GM23248 (cell line): Measurements from ENCODE around the gene P2RY11. TPM values are rescaled to one million over a fixed set of nuclear protein-coding genes. Genes with fewer than 3 reads are reported as not detected.

Experiments
- DNase-seq: peaks from one replicate; pipeline ENCODE4 v3.0.0-alpha.2; 2015
- H2AFZ ChIP-seq: fragments of 200-600 bp; sonication (generic); 2 replicates; pipeline ENCODE4 v1.6.1; 2016; ENCODE audit warnings: antibody characterized with exemption
- H3F3A ChIP-seq: fragments of 200-600 bp; sonication (generic); 2 replicates; pipeline ENCODE4 v1.6.1; 2016; ENCODE audit warnings: mild to moderate bottlenecking, antibody characterized with exemption, mixed run types; ENCODE audit not compliant: insufficient read depth
- H3K27ac ChIP-seq: fragments of 200-600 bp; sonication (generic); 2 replicates; pipeline ENCODE4 v1.5.1; 2016; ENCODE audit warnings: mild to moderate bottlenecking
- H3K27me3 ChIP-seq: fragments of 200-600 bp; sonication (generic); replicated peaks from 2 replicates; pipeline ENCODE4 v1.6.1; 2016; ENCODE audit warnings: mild to moderate bottlenecking; ENCODE audit not compliant: insufficient read depth
- H3K36me3 ChIP-seq: fragments of 200-600 bp; sonication (generic); 2 replicates; pipeline ENCODE4 v1.6.1; 2016; ENCODE audit warnings: low read depth, mild to moderate bottlenecking
- H3K4me1 ChIP-seq: fragments of 200-600 bp; sonication (generic); 2 replicates; pipeline ENCODE4 v1.6.1; 2016; ENCODE audit warnings: mild to moderate bottlenecking; ENCODE audit not compliant: insufficient read depth
- H3K4me2 ChIP-seq: fragments of 200-600 bp; sonication (generic); one replicate; pipeline ENCODE4 v1.6.1; 2016; ENCODE audit warnings: mild to moderate bottlenecking; ENCODE audit not compliant: unreplicated experiment
- H3K4me3 ChIP-seq: fragments of 200-600 bp; sonication (generic); 2 replicates; pipeline ENCODE4 v1.5.1; 2016; ENCODE audit warnings: mild to moderate bottlenecking
- H3K79me2 ChIP-seq: fragments of 200-600 bp; sonication (generic); 2 replicates; pipeline ENCODE4 v1.6.1; 2016; ENCODE audit warnings: mild to moderate bottlenecking; ENCODE audit not compliant: insufficient read depth
- H3K9ac ChIP-seq: fragments of 200-600 bp; sonication (generic); 2 replicates; pipeline ENCODE4 v1.6.1; 2016; ENCODE audit warnings: mild to moderate bottlenecking
- H3K9me2 ChIP-seq: fragments of 200-600 bp; sonication (generic); 2 replicates; pipeline ENCODE4 v1.6.1; 2016; ENCODE audit warnings: mixed run types, mild to moderate bottlenecking, moderate library complexity; ENCODE audit not compliant: insufficient read depth
- H3K9me3 ChIP-seq: fragments of 200-600 bp; sonication (generic); one replicate; pipeline ENCODE4 v1.6.1; 2017; ENCODE audit warnings: low read depth
- H4K20me1 ChIP-seq: fragments of 200-600 bp; sonication (generic); 2 replicates; pipeline ENCODE4 v1.6.0; 2016; ENCODE audit not compliant: insufficient read depth
- EZH2 ChIP-seq: fragments of 200-600 bp; sonication (generic); IDR thresholded peaks from 2 replicates; pipeline ENCODE4 v1.6.1; 2018; ENCODE audit warnings: antibody characterized with exemption, mild to moderate bottlenecking; ENCODE audit not compliant: insufficient read depth, poor library complexity, severe bottlenecking
- EZH2phosphoT487 ChIP-seq: fragments of 200-600 bp; sonication (generic); IDR thresholded peaks from 2 replicates; pipeline ENCODE4 v1.6.1; 2018; ENCODE audit warnings: antibody characterized with exemption, moderate library complexity, mild to moderate bottlenecking, low read depth; ENCODE audit not compliant: insufficient read depth
- WGBS, 2 experiments: methylation state at CpG; one replicate each; pipeline ENCODE4 v1.1.6; 2015 to 2017; ENCODE audit warnings: low lambda C conversion rate in 2 of 2, low coverage in 1 of 2; ENCODE audit errors: missing lambda C conversion rate in 2 of 2; 5-methylcytosine and 5-hydroxymethylcytosine counted together
- in situ Hi-C: fragments of 300-500 bp; cut with MboI; formaldehyde crosslinking; loops from 2 replicates; pipeline ENCODE4 v1.15.0; 2020
- polyA plus RNA-seq: library from polyadenylated mRNA; unstranded; fragments of >200 nt; fragmentation: Nextera tagmentation; extraction: Ambion mirVana; gene quantifications from 2 replicates; pipeline ENCODE4 v1.2.1, GENCODE V29; 2016
- total RNA-seq: library from RNA; depleted of rRNA; stranded (reverse); fragments of >200 nt; shearing (Covaris generic); gene quantifications from 2 replicates; pipeline ENCODE4 v1.2.3, GENCODE V29; 2014

The P2RY11 gene
- total and polyA plus RNA-seq, 2 experiments from 2014 or later, result 2.8 to 6.3 TPM

DNA sequence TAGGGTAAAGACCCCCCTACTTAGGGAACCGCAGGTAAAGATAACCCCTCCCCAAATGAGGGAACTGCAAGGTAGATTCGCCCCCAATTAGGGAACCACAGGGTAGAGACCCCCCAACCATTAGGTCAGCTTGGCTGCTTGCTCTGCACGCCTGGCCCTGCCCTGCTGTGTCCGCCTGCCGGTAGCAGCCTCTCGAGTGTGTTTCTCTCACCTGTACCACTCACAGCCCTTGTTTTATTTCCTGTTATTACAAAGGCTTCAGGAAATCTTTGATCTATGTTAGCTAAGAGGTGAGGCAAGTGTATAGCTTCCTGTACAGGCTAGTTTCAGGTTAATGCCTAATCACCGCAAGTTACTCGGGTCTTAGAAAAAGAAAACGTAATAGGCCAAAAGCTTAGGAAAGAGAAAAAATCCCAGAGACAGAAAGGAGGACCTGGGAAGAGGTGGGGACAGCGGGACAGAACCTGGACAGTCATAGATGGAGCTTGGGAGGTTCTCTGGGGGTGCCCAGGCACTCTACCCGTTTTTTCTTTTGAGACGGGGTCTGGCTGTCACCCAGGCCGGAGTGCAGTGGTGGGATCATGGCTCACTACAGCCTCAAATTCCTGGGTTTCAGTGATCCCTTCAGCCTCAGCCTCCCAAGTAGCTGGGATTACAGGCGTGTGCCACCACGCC, 31.3 kb downstream of the P2RY11 start:
- H3K27ac ChIP-seq, result no peak overlapping the region
- H3K36me3 ChIP-seq, result peaks cover 31% of the 10 kb centered on the region; the same call in 1 of the 2 replicates
- H3K9me3 ChIP-seq, result no peaks in the 10 kb centered on the region
- H3F3A ChIP-seq, result no peaks in the 10 kb centered on the region
- no peaks in the 10 kb centered on the region for H3K79me2 ChIP-seq
- no peaks in the 10 kb centered on the region for H3K27me3 ChIP-seq
- WGBS, 2 experiments, result 80 to 83% methylated on average over 15 of the region's 15 CpGs
- no peak overlapping the region for H2AFZ ChIP-seq
- no peak overlapping the region for H3K4me2 ChIP-seq
- H4K20me1 ChIP-seq, result no peaks in the 10 kb centered on the region
- TF ChIP-seq EZH2phosphoT487 (no peak), EZH2 (no peak)
- H3K9ac ChIP-seq, result no peak overlapping the region
- no peaks in the 10 kb centered on the region for H3K4me1 ChIP-seq
- no peak for DNase-seq
- no peak overlapping the region for H3K4me3 ChIP-seq
- in situ Hi-C loops, result no loop called here
- no peaks in the 10 kb centered on the region for H3K9me2 ChIP-seq

DNA sequence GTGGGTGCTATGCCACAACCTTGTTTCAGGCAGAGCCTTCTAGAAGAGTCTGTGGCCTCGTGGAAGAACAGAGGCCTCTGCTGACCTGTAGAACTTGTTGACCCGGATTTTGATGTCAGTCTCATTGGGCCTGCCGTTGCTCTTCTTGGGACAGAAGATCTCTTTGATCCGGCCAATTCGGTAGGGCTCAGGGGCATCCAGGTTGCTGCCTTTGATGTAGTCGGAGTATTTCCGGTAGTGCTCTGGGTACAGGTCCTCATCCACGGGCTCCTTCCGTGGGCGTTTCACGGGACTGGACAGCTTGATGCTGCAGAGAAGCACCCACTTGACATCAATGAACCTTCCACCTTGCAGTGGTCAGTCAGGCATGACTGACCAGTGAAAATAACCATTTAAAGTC, 32.2 kb downstream of the P2RY11 start:
- Histone ChIP-seq H4K20me1 (no peaks in the 10 kb centered on the region), H3K4me3 (no peak overlapping the region), H3K4me2 (no peak overlapping the region), H3K9me3 (no peaks in the 10 kb centered on the region), H3K27ac (no peak overlapping the region), H3K9me2 (no peaks in the 10 kb centered on the region), H3K9ac (no peak overlapping the region), H3K79me2 (no peaks in the 10 kb centered on the region), H2AFZ (no peak overlapping the region), H3K36me3 (peaks cover 31% of the 10 kb centered on the region; the same call in 1 of the 2 replicates), H3K4me1 (no peaks in the 10 kb centered on the region), H3F3A (no peaks in the 10 kb centered on the region), H3K27me3 (no peaks in the 10 kb centered on the region)
- TF ChIP-seq EZH2phosphoT487 (no peak), EZH2 (no peak)
- no peak for DNase-seq
- in situ Hi-C loops, result no loop called here
- WGBS, 2 experiments, result 99% methylated on average over 11 of the region's 11 CpGs

GRCh38 chr19:10144361-10144760, 32.9 kb downstream of the P2RY11 start:
- no peak overlapping the region for H3K4me3 ChIP-seq
- no peak for DNase-seq
- H3F3A ChIP-seq, result no peaks in the 10 kb centered on the region
- H3K79me2 ChIP-seq, result no peaks in the 10 kb centered on the region
- no peak overlapping the region for H3K4me2 ChIP-seq
- no peak overlapping the region for H2AFZ ChIP-seq
- no peak overlapping the region for H3K27ac ChIP-seq
- no peaks in the 10 kb centered on the region for H3K9me2 ChIP-seq
- H3K36me3 ChIP-seq, result peaks cover 31% of the 10 kb centered on the region; the same call in 1 of the 2 replicates
- 94 to 99% methylated on average over 10 of the region's 10 CpGs for WGBS, 2 experiments
- H3K9ac ChIP-seq, result no peak overlapping the region
- TF ChIP-seq EZH2phosphoT487, result no peak
- TF ChIP-seq EZH2, result no peak
- no peaks in the 10 kb centered on the region for H3K9me3 ChIP-seq
- no peaks in the 10 kb centered on the region for H3K27me3 ChIP-seq
- in situ Hi-C loops, result no loop called here
- no peaks in the 10 kb centered on the region for H3K4me1 ChIP-seq
- no peaks in the 10 kb centered on the region for H4K20me1 ChIP-seq

GRCh38 chr19:10145031-10145430, 33.5 kb downstream of the P2RY11 start:
- no peak overlapping the region for H3K4me2 ChIP-seq
- no peak overlapping the region for H3K9ac ChIP-seq
- peaks cover 31% of the 10 kb centered on the region; the same call in 1 of the 2 replicates for H3K36me3 ChIP-seq
- no peaks in the 10 kb centered on the region for H4K20me1 ChIP-seq
- no peaks in the 10 kb centered on the region for H3K9me2 ChIP-seq
- no peaks in the 10 kb centered on the region for H3K4me1 ChIP-seq
- no peaks in the 10 kb centered on the region for H3K9me3 ChIP-seq
- TF ChIP-seq EZH2 (no peak), EZH2phosphoT487 (no peak)
- in situ Hi-C loops, result no loop called here
- no peaks in the 10 kb centered on the region for H3K79me2 ChIP-seq
- H3K4me3 ChIP-seq, result no peak overlapping the region
- no peaks in the 10 kb centered on the region for H3F3A ChIP-seq
- H3K27ac ChIP-seq, result no peak overlapping the region
- no peak overlapping the region for H2AFZ ChIP-seq
- WGBS, 2 experiments, result 72 to 80% methylated on average over 10 of the region's 10 CpGs
- no peaks in the 10 kb centered on the region for H3K27me3 ChIP-seq
- DNase-seq, result no peak

DNA sequence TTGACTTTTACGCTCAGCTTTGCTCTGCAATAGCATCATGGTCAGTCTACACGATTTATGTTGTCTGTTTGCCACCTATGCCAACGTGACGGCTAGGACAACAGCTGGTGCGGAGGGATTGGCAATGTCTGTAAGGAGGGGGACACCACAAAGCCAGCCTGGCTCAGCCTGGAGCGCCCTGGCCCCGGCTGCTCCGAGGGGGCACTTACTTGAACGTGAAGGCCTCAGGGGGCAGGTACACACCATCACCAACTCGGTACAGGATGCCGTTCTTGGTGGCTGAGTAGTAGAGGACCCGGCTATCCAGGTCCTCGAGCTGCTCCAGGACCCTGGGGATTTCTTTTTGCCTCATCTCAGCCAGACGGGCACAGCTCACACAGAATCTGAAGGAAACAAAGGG, 34.6 kb downstream of the P2RY11 start:
- WGBS, 2 experiments, result 97 to 98% methylated on average over 14 of the region's 14 CpGs
- Histone ChIP-seq H3K36me3 (peaks cover 32% of the 10 kb centered on the region; the same call in 1 of the 2 replicates), H2AFZ (no peak overlapping the region), H3K9me2 (no peaks in the 10 kb centered on the region), H4K20me1 (no peaks in the 10 kb centered on the region), H3K9ac (no peak overlapping the region), H3F3A (no peaks in the 10 kb centered on the region), H3K4me1 (no peaks in the 10 kb centered on the region), H3K4me2 (no peak overlapping the region), H3K9me3 (no peaks in the 10 kb centered on the region), H3K79me2 (no peaks in the 10 kb centered on the region), H3K4me3 (no peak overlapping the region), H3K27ac (no peak overlapping the region), H3K27me3 (no peaks in the 10 kb centered on the region)
- DNase-seq, result no peak
- no peak for TF ChIP-seq EZH2
- no peak for TF ChIP-seq EZH2phosphoT487
- in situ Hi-C loops, result no loop called here
